Colonic mucosa (tissue), 4 donors: ENCODE data around the gene CCDC88C. TPM values are rescaled to one million over a fixed set of nuclear protein-coding genes. Genes with fewer than 3 reads are reported as not detected.

Experiments
- DNase-seq: peaks from one replicate; pipeline ENCODE4 v3.0.0-alpha.2; 2020
- H3K27ac ChIP-seq: fragments of 200-600 bp; one replicate; pipeline ENCODE4 v1.8.0; 2021
- H3K27me3 ChIP-seq: fragments of 200-600 bp; one replicate; pipeline ENCODE4 v1.8.0; 2021
- H3K36me3 ChIP-seq: fragments of 200-600 bp; one replicate; pipeline ENCODE4 v1.8.0; 2021
- H3K4me1 ChIP-seq: fragments of 200-600 bp; one replicate; pipeline ENCODE4 v1.8.0; 2021; ENCODE audit warnings: mild to moderate bottlenecking
- H3K4me3 ChIP-seq: fragments of 200-600 bp; one replicate; pipeline ENCODE4 v1.8.0; 2021
- H3K9ac ChIP-seq, 2 donors: one replicate each; pipeline ENCODE4 v1.7.0; 2013; ENCODE audit warnings: control low read depth in 2 of 2, low read depth in 2 of 2, low read length in 2 of 2
- H3K9me3 ChIP-seq: fragments of 200-600 bp; one replicate; pipeline ENCODE4 v1.8.0; 2021
- intact Hi-C: fragments of 100-400 bp; cut with DNase I; formaldehyde crosslinking; loops from one replicate; pipeline ENCODE4 v1.14.1; 2022
- total RNA-seq, 2 donors: library from RNA; stranded (reverse); fragmentation: NEBNext Ultra II Directional in 1 of 2; extraction: Animal tissue kit (Norgen Biotek cat#: 25700) in 1 of 2; gene quantifications; one replicate each; pipeline ENCODE4 v1.2.1, GENCODE V29; 2021
- TF ChIP-seq, protein P1 (sequence below): fragments of 200-600 bp; IDR thresholded peaks from one replicate; pipeline ENCODE4 v1.8.0; 2022; ENCODE audit warnings: antibody characterized with exemption, mild to moderate bottlenecking
- donor health status: healthy.
- donor health status: DM: no; HTN: no; CAD: no.
- donor health status: DM: no; HTN: no; CAD: no.

Gene CCDC88C
- total RNA-seq, 2 donors from 2014 or later, result 45.6 to 48.0 TPM

DNA sequence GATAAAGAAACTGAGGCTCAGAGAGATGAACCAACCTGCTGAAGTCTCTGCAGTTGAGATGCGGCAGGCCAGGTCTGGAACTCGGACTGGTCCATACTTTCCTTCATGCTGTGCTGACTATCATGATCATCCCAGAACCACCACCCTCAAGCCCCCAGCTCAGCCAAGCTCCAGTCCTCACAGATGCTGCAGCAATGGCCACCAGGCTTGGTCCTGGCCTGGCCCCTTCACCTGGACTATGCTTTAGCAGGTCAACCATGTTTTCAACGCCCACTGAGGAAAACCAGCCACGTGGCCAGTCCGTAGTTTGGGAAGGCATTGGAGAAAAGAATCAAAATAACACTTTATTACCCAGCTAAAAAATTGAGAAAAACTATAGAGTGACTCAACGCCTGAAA lies 174.5 kb downstream of the CCDC88C start:
- no peak for DNase-seq
- intact Hi-C loops, result no loop called here
- Histone ChIP-seq H3K4me3 (no peak overlapping the region), H3K27me3 (no peaks in the 10 kb centered on the region), H3K36me3 (no peaks in the 10 kb centered on the region), H3K27ac (peak overlapping the region; percentile 27), H3K9ac (peak overlapping the region in 1 of 2 donors; percentile 16), H3K9me3 (no peaks in the 10 kb centered on the region), H3K4me1 (no peaks in the 10 kb centered on the region)
- TF ChIP-seq, protein P1, sequence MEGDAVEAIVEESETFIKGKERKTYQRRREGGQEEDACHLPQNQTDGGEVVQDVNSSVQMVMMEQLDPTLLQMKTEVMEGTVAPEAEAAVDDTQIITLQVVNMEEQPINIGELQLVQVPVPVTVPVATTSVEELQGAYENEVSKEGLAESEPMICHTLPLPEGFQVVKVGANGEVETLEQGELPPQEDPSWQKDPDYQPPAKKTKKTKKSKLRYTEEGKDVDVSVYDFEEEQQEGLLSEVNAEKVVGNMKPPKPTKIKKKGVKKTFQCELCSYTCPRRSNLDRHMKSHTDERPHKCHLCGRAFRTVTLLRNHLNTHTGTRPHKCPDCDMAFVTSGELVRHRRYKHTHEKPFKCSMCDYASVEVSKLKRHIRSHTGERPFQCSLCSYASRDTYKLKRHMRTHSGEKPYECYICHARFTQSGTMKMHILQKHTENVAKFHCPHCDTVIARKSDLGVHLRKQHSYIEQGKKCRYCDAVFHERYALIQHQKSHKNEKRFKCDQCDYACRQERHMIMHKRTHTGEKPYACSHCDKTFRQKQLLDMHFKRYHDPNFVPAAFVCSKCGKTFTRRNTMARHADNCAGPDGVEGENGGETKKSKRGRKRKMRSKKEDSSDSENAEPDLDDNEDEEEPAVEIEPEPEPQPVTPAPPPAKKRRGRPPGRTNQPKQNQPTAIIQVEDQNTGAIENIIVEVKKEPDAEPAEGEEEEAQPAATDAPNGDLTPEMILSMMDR, result no peak

DNA sequence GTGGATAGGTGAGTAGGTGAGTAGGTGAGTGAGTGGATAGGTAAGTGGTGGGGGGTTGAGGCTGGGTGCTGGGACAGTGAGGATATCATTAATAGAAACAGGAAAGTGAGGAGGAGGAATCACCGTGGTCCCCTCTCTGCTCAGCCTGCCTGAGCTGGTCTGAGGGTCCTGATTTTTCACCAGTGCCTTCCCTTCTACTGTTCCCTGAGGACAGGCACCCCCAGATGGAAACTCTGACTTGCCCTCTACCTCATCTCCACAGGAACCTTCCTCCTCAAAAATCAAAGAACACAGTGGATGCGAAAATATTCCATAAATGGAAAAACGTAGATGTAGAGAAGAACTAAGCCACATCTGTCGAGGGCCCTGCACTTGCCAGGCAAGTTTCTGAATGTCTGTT lies 175.0 kb downstream of the CCDC88C start:
- Histone ChIP-seq H3K36me3 (no peaks in the 10 kb centered on the region), H3K4me1 (no peaks in the 10 kb centered on the region), H3K27me3 (no peaks in the 10 kb centered on the region), H3K9me3 (no peaks in the 10 kb centered on the region), H3K4me3 (no peak overlapping the region), H3K27ac (no peak overlapping the region), H3K9ac (peak overlapping the region in 1 of 2 donors; percentile 26)
- intact Hi-C loops, result no loop called here
- TF ChIP-seq, protein P1, result no peak
- no peak for DNase-seq

DNA sequence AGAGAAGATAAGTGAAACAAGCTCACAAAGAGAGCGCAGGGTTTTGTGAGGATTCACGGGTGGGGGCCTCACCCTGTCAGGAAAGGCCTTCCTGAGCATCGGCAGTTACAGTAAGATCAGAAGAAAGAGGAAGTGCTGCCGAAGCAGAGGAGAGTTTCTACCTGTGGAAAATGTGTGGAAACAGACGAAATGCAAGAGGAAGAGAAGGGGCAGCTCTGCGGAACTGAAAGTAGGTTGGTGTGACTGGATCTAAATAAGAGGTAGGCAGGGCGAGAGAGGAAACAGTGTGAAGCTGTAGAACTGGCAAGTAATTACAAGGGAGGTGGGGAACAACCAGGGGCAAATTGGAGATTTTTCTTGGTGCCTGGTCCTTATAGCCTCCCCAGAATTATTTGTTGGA lies 175.8 kb downstream of the CCDC88C start:
- Histone ChIP-seq H3K4me3 (no peak overlapping the region), H3K36me3 (no peaks in the 10 kb centered on the region), H3K27me3 (no peaks in the 10 kb centered on the region), H3K9me3 (no peaks in the 10 kb centered on the region), H3K4me1 (no peaks in the 10 kb centered on the region), H3K9ac (no peak overlapping the region), H3K27ac (peak overlapping the region; percentile 2)
- DNase-seq, result no peak
- intact Hi-C loops, result no loop called here
- TF ChIP-seq, protein P1, result no peak

DNA sequence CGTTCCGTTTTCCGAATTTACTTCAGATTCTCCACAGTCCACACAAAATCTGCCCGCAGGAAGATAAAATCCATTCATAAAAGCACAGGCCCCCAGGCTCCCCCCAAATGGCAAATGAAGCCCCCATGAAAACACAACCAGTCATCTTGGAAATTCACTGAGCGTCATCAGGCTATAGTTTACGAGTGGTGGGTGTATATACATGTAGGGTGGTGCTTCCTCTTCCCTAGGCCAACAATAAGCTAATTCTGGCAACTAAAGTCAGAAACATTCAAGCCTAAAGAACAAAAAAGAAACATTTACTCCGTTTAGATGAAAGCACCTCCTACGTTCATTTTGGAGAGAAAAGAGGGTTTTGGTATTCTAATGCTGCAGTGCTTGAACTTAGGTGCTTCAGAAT lies 179.0 kb downstream of the CCDC88C start:
- DNase-seq, result no peak
- intact Hi-C loops, result no loop called here
- Histone ChIP-seq H3K27ac (no peak overlapping the region), H3K36me3 (no peaks in the 10 kb centered on the region), H3K9me3 (no peaks in the 10 kb centered on the region), H3K27me3 (no peaks in the 10 kb centered on the region), H3K4me1 (no peaks in the 10 kb centered on the region), H3K4me3 (no peak overlapping the region), H3K9ac (no peak overlapping the region)
- TF ChIP-seq, protein P1, result no peak

- TF ChIP-seq, protein P1, result no peak
- H3K9me3 ChIP-seq, result no peaks in the 10 kb centered on the region
- H3K4me3 ChIP-seq, result no peak overlapping the region
- H3K4me1 ChIP-seq, result no peaks in the 10 kb centered on the region
- H3K36me3 ChIP-seq, result no peaks in the 10 kb centered on the region
- H3K27ac ChIP-seq, result no peak overlapping the region
- intact Hi-C loops, result no loop called here
- no peak for DNase-seq
- H3K9ac ChIP-seq, result no peak overlapping the region
- H3K27me3 ChIP-seq, result no peaks in the 10 kb centered on the region
Observed at GRCh38 chr14:91238085-91238484, 179.5 kb downstream of the CCDC88C start.

DNA sequence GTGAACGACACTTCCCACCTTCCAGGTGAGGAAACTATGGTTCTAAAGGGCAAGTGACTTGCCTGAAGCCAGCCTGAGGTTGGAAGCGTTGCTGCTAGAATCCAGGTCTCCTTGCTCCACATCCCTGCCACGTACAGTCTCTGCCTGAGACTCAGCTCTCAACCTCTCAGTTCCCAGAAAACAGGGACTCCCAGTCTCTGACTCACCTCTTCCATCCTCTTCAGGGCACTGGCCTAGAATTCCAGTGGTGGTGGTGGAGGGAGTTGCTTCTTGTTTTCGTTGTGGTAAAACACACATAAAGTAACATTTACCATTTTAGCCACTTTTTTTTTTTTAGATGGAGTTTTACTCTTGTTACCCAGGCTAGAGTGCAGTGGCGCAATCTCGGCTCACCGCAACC lies 180.4 kb downstream of the CCDC88C start:
- H3K9me3 ChIP-seq, result no peaks in the 10 kb centered on the region
- H3K27me3 ChIP-seq, result no peaks in the 10 kb centered on the region
- intact Hi-C loops, result no loop called here
- H3K27ac ChIP-seq, result no peak overlapping the region
- no peak overlapping the region for H3K9ac ChIP-seq
- H3K4me1 ChIP-seq, result no peaks in the 10 kb centered on the region
- no peak for DNase-seq
- no peak overlapping the region for H3K4me3 ChIP-seq
- no peaks in the 10 kb centered on the region for H3K36me3 ChIP-seq
- TF ChIP-seq, protein P1, result no peak
